GM12878 (cell line): ENCODE data around the gene HNRNPDL. TPM values are rescaled to one million over a fixed set of nuclear protein-coding genes. Genes with fewer than 3 reads are reported as not detected.

Experiments
- ATF2 ChIP-seq: IDR thresholded peaks from 2 replicates; pipeline ENCODE4 v1.6.1; 2012; ENCODE audit warnings: low read length, inconsistent platforms
- BCL3 ChIP-seq: IDR thresholded peaks from 2 replicates; pipeline ENCODE4 v1.6.1; 2011; ENCODE audit warnings: borderline replicate concordance, low read depth, mild to moderate bottlenecking, moderate library complexity, low read length; ENCODE audit not compliant: insufficient read depth, poor library complexity, severe bottlenecking
- E2F8 ChIP-seq: fragments of 450-650 bp; IDR thresholded peaks from 2 replicates; pipeline ENCODE4 v1.6.1; 2018; ENCODE audit warnings: mild to moderate bottlenecking, low read depth, moderate library complexity; ENCODE audit not compliant: partially characterized antibody
- HDGF ChIP-seq: fragments of 450-650 bp; IDR thresholded peaks from 2 replicates; pipeline ENCODE4 v1.6.1; 2016; ENCODE audit warnings: antibody characterized with exemption
- IRF4 ChIP-seq: IDR thresholded peaks from 2 replicates; pipeline ENCODE4 v1.6.1; 2011; ENCODE audit warnings: low read depth, low read length
- KAT2A ChIP-seq: conservative IDR thresholded peaks from 2 replicates; pipeline ENCODE4 v1.6.1; 2011; ENCODE audit warnings: low read depth, low read length; ENCODE audit not compliant: control insufficient read depth
- NFYA ChIP-seq: IDR thresholded peaks from 2 replicates; pipeline ENCODE4 v1.6.1; 2011; ENCODE audit warnings: low read depth, mild to moderate bottlenecking, low read length, improper control_type of control experiment, borderline replicate concordance
- NR2C1 ChIP-seq: fragments of 450-650 bp; IDR thresholded peaks from 2 replicates; pipeline ENCODE4 v1.6.1; 2017; ENCODE audit warnings: antibody characterized with exemption, mild to moderate bottlenecking, moderate library complexity
- PML ChIP-seq: IDR thresholded peaks from 2 replicates; pipeline ENCODE4 v1.6.1; 2012; ENCODE audit warnings: low read length, inconsistent platforms
- PRDM15 ChIP-seq: fragments of 450-650 bp; formaldehyde crosslinking; IDR thresholded peaks from 2 replicates; pipeline ENCODE4 v1.4.0; 2020; ENCODE audit warnings: mild to moderate bottlenecking, moderate library complexity
- SIN3A ChIP-seq: IDR thresholded peaks from 2 replicates; pipeline ENCODE4 v1.6.1; 2012; ENCODE audit warnings: low read depth, low read length, improper control_type of control experiment
- SREBF2 ChIP-seq: IDR thresholded peaks from 2 replicates; pipeline ENCODE4 v1.6.1; 2012; ENCODE audit warnings: mild to moderate bottlenecking, low read length
- YY1 ChIP-seq: IDR thresholded peaks from 2 replicates; pipeline ENCODE4 v1.6.1; 2011; ENCODE audit warnings: low read depth, mild to moderate bottlenecking, low read length
- ZBED1 ChIP-seq: IDR thresholded peaks from 2 replicates; pipeline ENCODE4 v1.6.1; 2016; ENCODE audit warnings: borderline replicate concordance
- ZNF384 ChIP-seq: IDR thresholded peaks from 2 replicates; pipeline ENCODE4 v1.6.1; 2012; ENCODE audit warnings: low read depth, mild to moderate bottlenecking, low read length, improper control_type of control experiment, borderline replicate concordance
- ZNF687 ChIP-seq: fragments of 450-650 bp; IDR thresholded peaks from 2 replicates; pipeline ENCODE4 v1.6.1; 2017; ENCODE audit warnings: mild to moderate bottlenecking, moderate library complexity
- polyA plus RNA-seq, 11 experiments: library from polyadenylated mRNA; depleted of rRNA in 4 of 11; unstranded in 6 of 11; stranded (reverse) in 5 of 11; fragments of >200 nt; fragmentation: Nextera tagmentation in 4 of 11; fragmentation: Illumina TruSeq in 1 of 11; extraction: Ambion mirVana in 4 of 11; extraction: Trizol in 1 of 11; gene quantifications; 1 replicate in 1 of 11; 2 replicates in 10 of 11; pipeline versions ENCODE4 v1.2.1 to v1.2.3, GENCODE V29; 2011 to 2016; ENCODE audit warnings: inconsistent platforms in 2 of 11, missing spikeins in 2 of 11, low read depth in 1 of 11
- total RNA-seq, 4 experiments: library from RNA; depleted of rRNA in 3 of 4; stranded (reverse); fragments of >200 nt in 3 of 4; fragmentation: Illumina TruSeq in 1 of 4; extraction: Trizol in 1 of 4; gene quantifications; 2 replicates each; pipeline versions ENCODE4 v1.2.1 to v1.2.3, GENCODE V29; 2013 to 2021

The HNRNPDL gene
- total and polyA plus RNA-seq, 10 of the 15 experiments (the other 5 are each of a cell fraction or from before 2014, with no cell fraction given): 217 to 510 (median 345) TPM

- TF ChIP-seq PRDM15: no peak
- peak; percentile 52; the same call in 1 of the 2 replicates for TF ChIP-seq ZNF687
- TF ChIP-seq NFYA: no peak
- TF ChIP-seq YY1: peak; percentile 95
- TF ChIP-seq ZBED1: peak; percentile 27; the same call in 1 of the 2 replicates
- TF ChIP-seq BCL3: peak; percentile 57
- no peak for TF ChIP-seq ATF2
- no peak for TF ChIP-seq SREBF2
- TF ChIP-seq NR2C1: peak; percentile 45
- peak; percentile 98 for TF ChIP-seq PML
- TF ChIP-seq HDGF: 0 out of 2 replicates have a peak, but pooled peaks have one; percentile 32
- TF ChIP-seq ZNF384: no peak
- no peak for TF ChIP-seq E2F8
- no peak for TF ChIP-seq KAT2A
- no peak for TF ChIP-seq IRF4
- TF ChIP-seq SIN3A: peak; percentile 59
These were observed 1.1 kb downstream of the HNRNPDL start (continued) for GRCh38 chr4:82428969-82429727.
